Uterus (tissue), 2 donors: ENCODE measurements around the gene CYP4X1.

ENCODE experiments used
- POLR2A ChIP-seq, 2 donors: fragments of 450-650 bp; IDR thresholded peaks; one replicate each; pipeline ENCODE4 v1.6.1; 2016; ENCODE audit warnings: antibody characterized with exemption in 2 of 2, mild to moderate bottlenecking in 1 of 2, moderate library complexity in 1 of 2
- TF ChIP-seq, protein P1 (sequence below), 4 experiments: fragments of 200-600 bp in 2 of 4; fragments of 450-650 bp in 2 of 4; sonication (generic) in 2 of 4; IDR thresholded peaks; one replicate each; pipeline ENCODE4 v1.5.1; 2016 to 2019; ENCODE audit warnings: antibody characterized with exemption in 4 of 4, mild to moderate bottlenecking in 2 of 4, moderate library complexity in 1 of 4

DNA sequence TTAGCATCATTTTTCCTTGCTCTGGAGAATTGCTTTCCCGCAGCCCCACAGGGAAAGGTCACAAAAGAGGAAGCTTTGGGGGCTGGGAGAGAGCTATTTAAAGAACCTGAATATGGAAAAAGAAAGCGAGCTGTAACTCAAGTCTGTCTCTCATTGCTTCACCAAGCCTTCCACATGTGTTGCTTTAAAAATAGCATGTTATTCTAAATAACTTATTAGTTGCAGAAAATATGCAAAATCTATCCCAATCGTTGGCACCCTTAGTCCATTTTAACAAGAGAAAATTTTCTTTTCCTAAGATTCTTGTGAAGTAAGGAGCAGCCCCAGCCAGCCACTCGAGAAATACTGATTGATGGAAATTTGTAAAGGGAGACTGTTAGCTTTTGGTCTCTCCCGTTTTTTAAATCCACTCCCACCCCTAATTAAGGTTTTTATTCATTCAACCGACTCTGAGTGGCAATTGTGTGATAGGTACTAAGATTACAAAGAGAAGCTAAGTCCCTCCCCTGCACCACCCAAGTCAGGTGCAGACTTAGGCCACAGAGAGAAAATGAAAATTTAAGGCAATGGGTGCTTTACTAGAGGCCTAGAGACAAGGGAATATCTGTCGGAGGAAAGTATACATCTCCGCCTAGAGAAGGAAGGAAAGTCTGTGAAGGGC lies 802 bp downstream of the CYP4X1 start:
- TF ChIP-seq, protein P1, sequence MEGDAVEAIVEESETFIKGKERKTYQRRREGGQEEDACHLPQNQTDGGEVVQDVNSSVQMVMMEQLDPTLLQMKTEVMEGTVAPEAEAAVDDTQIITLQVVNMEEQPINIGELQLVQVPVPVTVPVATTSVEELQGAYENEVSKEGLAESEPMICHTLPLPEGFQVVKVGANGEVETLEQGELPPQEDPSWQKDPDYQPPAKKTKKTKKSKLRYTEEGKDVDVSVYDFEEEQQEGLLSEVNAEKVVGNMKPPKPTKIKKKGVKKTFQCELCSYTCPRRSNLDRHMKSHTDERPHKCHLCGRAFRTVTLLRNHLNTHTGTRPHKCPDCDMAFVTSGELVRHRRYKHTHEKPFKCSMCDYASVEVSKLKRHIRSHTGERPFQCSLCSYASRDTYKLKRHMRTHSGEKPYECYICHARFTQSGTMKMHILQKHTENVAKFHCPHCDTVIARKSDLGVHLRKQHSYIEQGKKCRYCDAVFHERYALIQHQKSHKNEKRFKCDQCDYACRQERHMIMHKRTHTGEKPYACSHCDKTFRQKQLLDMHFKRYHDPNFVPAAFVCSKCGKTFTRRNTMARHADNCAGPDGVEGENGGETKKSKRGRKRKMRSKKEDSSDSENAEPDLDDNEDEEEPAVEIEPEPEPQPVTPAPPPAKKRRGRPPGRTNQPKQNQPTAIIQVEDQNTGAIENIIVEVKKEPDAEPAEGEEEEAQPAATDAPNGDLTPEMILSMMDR (IDR thresholded peaks at IDR 0.05) = no peak
- TF ChIP-seq POLR2A (IDR thresholded peaks at IDR 0.05) = no peak
